ENCODE results near the gene RALGAPA1.
"Not testable (repeated sequence)": the region's sequence is repeated elsewhere in the genome, so short reads cannot be mapped to it uniquely, and the experiment has no call there.

Gene RALGAPA1

DNA sequence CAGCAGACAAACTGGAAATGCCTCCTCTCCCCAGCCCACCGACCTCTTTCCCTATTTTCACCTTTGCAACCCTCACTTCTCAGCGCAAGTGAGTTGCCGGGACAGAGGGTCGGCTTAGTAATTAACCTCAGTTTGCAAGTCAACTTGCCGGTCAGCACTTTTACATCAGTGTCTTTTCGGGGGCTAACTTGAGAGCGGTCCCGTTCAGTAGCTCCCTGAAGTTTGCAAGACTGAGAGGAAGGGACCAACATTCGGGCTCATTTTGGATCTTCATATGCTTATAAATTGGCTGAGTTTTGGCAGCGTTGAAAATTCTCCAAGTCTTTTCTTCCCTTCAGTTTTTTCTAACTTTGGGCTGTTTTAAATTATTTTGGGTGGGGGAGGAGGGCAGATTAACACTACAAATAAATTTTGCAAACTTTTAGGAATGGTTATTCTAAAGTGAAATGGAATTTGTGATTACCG lies 17.9 kb upstream of the RALGAPA1 start:
- Histone ChIP-seq H3K9me3 (ENCODE audit: low read length) (no peaks in the 10 kb centered on the region), H3K4me3 (ENCODE audit: low read depth, low read length, poor library complexity, severe bottlenecking) (peak overlapping the region; percentile 79), H3K4me2 (ENCODE audit: low read length) (peak overlapping the region; percentile 73), H3F3A (ENCODE audit: insufficient read depth, low read length) (no peaks in the 10 kb centered on the region), H2AFZ (ENCODE audit: low read length) (no peak overlapping the region), H3K9me2 (ENCODE audit: low read depth, low read length) (no peaks in the 10 kb centered on the region), H3K79me2 (ENCODE audit: insufficient read depth, low read length) (no peaks in the 10 kb centered on the region), H3K36me3 (ENCODE audit: insufficient read depth, low read length) (peaks cover 7% of the 10 kb centered on the region; the same call in 1 of the 2 replicates), H3K9ac (ENCODE audit: low read length) (peak overlapping the region; percentile 78), H3K4me1 (ENCODE audit: insufficient read depth, low read length, severe bottlenecking) (peaks cover 18% of the 10 kb centered on the region), H4K20me1 (ENCODE audit: insufficient read depth, low read length) (no peaks in the 10 kb centered on the region), H3K27me3 (ENCODE audit: insufficient read depth, low read length) (no peaks in the 10 kb centered on the region), H3K27ac (ENCODE audit: low read depth, low read length, poor library complexity, severe bottlenecking) (no peak overlapping the region)
- TF ChIP-seq CTCF (IDR thresholded peaks at IDR 0.05; ENCODE audit: low read length) (no peak), EZH2 (IDR thresholded peaks at IDR 0.05; ENCODE audit: borderline replicate concordance, low read length) (no peak)

DNA sequence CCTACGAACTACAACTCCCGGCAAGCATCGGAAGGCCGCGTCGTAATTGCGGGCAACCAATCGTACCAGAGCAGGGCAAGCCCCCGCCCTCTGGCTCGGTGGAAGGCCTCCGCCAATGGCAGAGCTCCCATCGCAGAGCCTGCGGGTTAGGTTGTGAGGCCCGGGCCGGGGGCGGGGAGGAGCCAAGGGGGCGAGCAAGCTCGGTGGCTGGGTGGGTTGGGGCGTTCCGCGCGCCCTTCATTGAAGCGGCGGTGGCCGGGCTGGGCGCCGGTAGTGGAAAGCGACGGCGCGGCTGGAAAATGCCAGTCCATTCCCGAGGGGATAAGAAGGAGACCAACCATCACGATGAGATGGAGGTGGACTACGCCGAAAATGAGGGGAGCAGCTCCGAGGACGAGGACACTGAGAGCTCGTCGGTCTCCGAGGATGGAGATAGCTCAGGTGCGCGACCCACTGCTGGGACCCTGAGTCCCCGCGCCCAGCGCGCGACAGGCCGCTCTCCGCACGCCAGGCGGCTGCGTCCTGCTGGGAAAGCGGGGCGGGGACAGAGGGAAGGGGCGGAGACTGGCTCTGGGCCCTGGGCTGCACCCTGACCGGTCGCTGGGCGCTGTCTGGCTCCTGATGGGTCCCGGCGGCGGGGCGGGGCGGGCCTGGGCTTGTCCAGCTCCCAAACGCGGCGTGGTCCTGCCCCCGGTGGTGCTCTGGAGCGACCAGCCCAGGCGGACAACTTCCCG lies 17.3 kb upstream of the RALGAPA1 start, which contains the start of gene BRMS1L:
Gene BRMS1L, plus strand, starts transcription at position 121 of the 734 bp plus-strand sequence. Its CDS starts 179 bp downstream, at position 300.
- no peaks in the 10 kb centered on the region for H3K27me3 ChIP-seq (ENCODE audit: insufficient read depth, low read length)
- H2AFZ ChIP-seq (ENCODE audit: low read length): peak within 1 kb of the TSS; percentile 94
- peak within 1 kb of the TSS; percentile 78 for H3K9ac ChIP-seq (ENCODE audit: low read length)
- H3K9me3 ChIP-seq (ENCODE audit: low read length): no peaks in the 10 kb centered on the region
- peaks cover under 1% of the 10 kb centered on the region; the same call in 1 of the 2 replicates for H3K36me3 ChIP-seq (ENCODE audit: insufficient read depth, low read length)
- H3K9me2 ChIP-seq (ENCODE audit: low read depth, low read length): no peaks in the 10 kb centered on the region
- H3K4me2 ChIP-seq (ENCODE audit: low read length): peak within 1 kb of the TSS; percentile 81
- H3K27ac ChIP-seq (ENCODE audit: low read depth, low read length, poor library complexity, severe bottlenecking): peak within 1 kb of the TSS; percentile 19
- no peaks in the 10 kb centered on the region for H4K20me1 ChIP-seq (ENCODE audit: insufficient read depth, low read length)
- no peaks in the 10 kb centered on the region for H3K79me2 ChIP-seq (ENCODE audit: insufficient read depth, low read length)
- H3K4me1 ChIP-seq (ENCODE audit: insufficient read depth, low read length, severe bottlenecking): peaks cover 18% of the 10 kb centered on the region
- H3F3A ChIP-seq (ENCODE audit: insufficient read depth, low read length): no peaks in the 10 kb centered on the region
- TF ChIP-seq EZH2 (IDR thresholded peaks at IDR 0.05; ENCODE audit: borderline replicate concordance, low read length) (no peak), CTCF (IDR thresholded peaks at IDR 0.05; ENCODE audit: low read length) (no peak)
- peak within 1 kb of the TSS; percentile 79 for H3K4me3 ChIP-seq (ENCODE audit: low read depth, low read length, poor library complexity, severe bottlenecking)

- H3K9me3 ChIP-seq (ENCODE audit: low read length): no peaks in the 10 kb centered on the region
- TF ChIP-seq EZH2 (IDR thresholded peaks at IDR 0.05; ENCODE audit: borderline replicate concordance, low read length) (no peak), CTCF (IDR thresholded peaks at IDR 0.05; ENCODE audit: low read length) (no peak)
Observed at GRCh38 chr14:35825968-35826217, 16.8 kb upstream of the RALGAPA1 start.

DNA sequence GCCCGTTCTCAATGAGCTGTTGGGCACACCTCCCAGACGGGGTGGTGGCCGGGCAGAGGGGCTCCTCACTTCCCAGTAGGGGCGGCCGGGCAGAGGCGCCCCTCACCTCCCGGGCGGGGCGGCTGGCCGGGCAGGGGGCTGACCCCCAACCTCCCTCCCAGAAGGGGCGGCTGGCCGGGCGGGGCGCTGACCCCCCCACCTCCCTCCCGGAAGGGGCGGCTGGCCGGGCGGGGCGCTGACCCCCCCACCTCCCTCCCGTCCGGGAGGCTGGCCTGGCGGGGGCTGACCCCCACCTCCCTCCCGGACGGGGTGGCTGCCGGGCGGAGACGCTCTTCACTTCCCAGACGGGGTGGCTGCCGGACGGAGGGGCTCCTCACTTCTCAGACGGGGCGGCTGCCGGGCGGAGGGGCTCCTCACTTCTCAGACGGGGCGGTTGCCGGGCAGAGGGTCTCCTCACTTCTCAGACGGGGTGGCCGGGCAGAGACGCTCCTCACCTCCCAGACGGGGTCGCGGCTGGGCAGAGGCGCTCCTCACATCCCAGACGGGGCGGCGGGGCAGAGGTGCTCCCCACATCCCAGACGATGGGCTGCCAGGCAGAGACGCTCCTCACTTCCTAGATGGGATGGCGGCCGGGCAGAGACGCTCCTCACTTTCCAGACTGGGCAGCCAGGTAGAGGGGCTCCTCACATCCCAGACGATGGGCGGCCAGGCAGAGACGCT lies 15.5 kb upstream of the RALGAPA1 start:
- peaks cover 18% of the 10 kb centered on the region for H3K4me1 ChIP-seq (ENCODE audit: insufficient read depth, low read length, severe bottlenecking)
- not testable (repeated sequence) for H2AFZ ChIP-seq (ENCODE audit: low read length); H3K27ac ChIP-seq (ENCODE audit: low read depth, low read length, poor library complexity, severe bottlenecking); H3K9me2 ChIP-seq (ENCODE audit: low read depth, low read length); H3K36me3 ChIP-seq (ENCODE audit: insufficient read depth, low read length); H3K4me3 ChIP-seq (ENCODE audit: low read depth, low read length, poor library complexity, severe bottlenecking); H3K9ac ChIP-seq (ENCODE audit: low read length); H3K4me2 ChIP-seq (ENCODE audit: low read length); H3K79me2 ChIP-seq (ENCODE audit: insufficient read depth, low read length); H3F3A ChIP-seq (ENCODE audit: insufficient read depth, low read length); H3K27me3 ChIP-seq (ENCODE audit: insufficient read depth, low read length); H3K9me3 ChIP-seq (ENCODE audit: low read length); H4K20me1 ChIP-seq (ENCODE audit: insufficient read depth, low read length)

More at GRCh38 chr14:35825968-35826217, 16.8 kb upstream of the RALGAPA1 start:
- Histone ChIP-seq H4K20me1 (ENCODE audit: insufficient read depth, low read length) (no peaks in the 10 kb centered on the region), H2AFZ (ENCODE audit: low read length) (peak overlapping the region; percentile 94), H3K27ac (ENCODE audit: low read depth, low read length, poor library complexity, severe bottlenecking) (no peak overlapping the region), H3K9ac (ENCODE audit: low read length) (peak overlapping the region; percentile 64), H3F3A (ENCODE audit: insufficient read depth, low read length) (no peaks in the 10 kb centered on the region), H3K4me2 (ENCODE audit: low read length) (peak overlapping the region; percentile 81), H3K4me1 (ENCODE audit: insufficient read depth, low read length, severe bottlenecking) (peaks cover 18% of the 10 kb centered on the region), H3K4me3 (ENCODE audit: low read depth, low read length, poor library complexity, severe bottlenecking) (peak overlapping the region; percentile 79), H3K27me3 (ENCODE audit: insufficient read depth, low read length) (no peaks in the 10 kb centered on the region), H3K36me3 (ENCODE audit: insufficient read depth, low read length) (no peaks in the 10 kb centered on the region), H3K9me2 (ENCODE audit: low read depth, low read length) (no peaks in the 10 kb centered on the region), H3K79me2 (ENCODE audit: insufficient read depth, low read length) (no peaks in the 10 kb centered on the region)
